GM19455 (cell line): ENCODE data around the gene COL23A1.
A peak's percentile ranks its signal among the peaks of the same experiment; 100 is the strongest.

ENCODE experiments used
- ATAC-seq: cut with Tn5 transposase; IDR thresholded peaks from one replicate; pipeline ENCODE4 v1.9.1; 2021; ENCODE audit not compliant: unreplicated experiment

The COL23A1 gene

GRCh38 chr5:178291161-178291561 is 299.0 kb downstream of the COL23A1 start:
- no peak for ATAC-seq

GRCh38 chr5:178290376-178290775 is 299.8 kb downstream of the COL23A1 start:
- ATAC-seq, result no peak

GRCh38 chr5:178289438-178289837 is 300.8 kb downstream of the COL23A1 start:
- no peak for ATAC-seq

DNA sequence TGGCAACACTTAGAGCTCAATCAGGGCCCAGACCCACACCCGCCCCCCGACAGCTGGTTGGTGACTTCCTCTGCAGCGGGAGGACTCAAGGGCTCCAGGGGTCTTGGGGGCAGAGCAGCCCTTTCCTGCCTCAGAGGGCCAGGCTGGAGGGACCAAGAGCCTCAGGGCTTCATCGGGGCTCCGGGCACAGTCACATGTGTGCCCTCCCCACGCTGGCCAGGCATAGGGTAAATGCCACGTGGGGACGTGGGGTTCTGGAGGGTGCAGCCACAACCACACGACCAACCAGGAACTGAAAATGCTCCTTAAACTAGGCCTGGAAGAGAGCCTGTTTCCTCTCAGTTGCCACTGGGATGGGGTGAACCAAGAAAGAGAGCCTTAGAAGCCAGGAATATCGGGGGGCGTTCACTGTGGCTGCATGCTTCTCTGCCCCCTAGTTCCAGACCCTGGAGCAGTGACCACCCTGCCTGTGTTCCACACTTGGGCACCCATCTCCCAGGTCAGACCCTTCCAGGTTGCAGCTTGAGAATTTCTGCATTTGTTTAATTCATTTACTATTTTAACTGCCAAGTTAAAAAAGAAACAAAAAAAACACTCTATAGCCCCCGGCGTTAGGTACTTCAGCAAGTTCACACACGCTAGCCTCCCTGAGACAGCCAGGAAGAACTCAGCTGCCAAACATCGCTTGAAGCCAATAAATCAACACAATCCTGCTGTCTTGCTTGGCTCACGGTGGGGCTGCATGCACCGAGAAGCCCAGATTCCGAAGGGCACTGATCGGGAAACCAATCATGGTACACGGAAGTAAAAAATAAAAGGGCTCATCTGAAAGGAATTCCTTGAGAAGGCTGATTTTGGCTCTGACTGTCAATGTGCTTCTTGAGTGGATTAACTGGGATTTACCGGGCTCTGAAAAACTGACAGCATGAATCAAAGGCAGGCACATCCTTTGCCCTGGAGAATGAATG is 301.5 kb downstream of the COL23A1 start:
- no peak for ATAC-seq

DNA sequence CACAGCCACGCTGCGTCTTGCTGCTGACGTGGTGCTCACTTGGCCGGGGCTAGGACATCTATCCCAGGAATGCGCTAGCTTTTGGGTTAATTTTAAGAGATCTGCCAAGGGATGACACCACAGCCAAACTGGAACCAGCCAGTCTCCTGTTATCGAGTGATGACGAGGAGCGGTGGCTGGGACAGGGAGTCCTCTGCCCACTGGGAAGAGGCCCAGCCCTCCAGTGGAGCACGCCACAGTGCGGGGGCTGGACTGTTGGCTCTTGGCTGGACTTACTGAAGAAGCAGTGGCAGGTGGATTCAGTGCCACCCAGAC is 302.4 kb downstream of the COL23A1 start:
- no peak for ATAC-seq

- ATAC-seq, result no peak
Measured at GRCh38 chr5:178287091-178287790, 303.0 kb downstream of the COL23A1 start.

GRCh38 chr5:178286226-178287090 is 303.7 kb downstream of the COL23A1 start:
- no peak for ATAC-seq

GRCh38 chr5:178285399-178286225 is 304.6 kb downstream of the COL23A1 start:
- ATAC-seq, result no peak

DNA sequence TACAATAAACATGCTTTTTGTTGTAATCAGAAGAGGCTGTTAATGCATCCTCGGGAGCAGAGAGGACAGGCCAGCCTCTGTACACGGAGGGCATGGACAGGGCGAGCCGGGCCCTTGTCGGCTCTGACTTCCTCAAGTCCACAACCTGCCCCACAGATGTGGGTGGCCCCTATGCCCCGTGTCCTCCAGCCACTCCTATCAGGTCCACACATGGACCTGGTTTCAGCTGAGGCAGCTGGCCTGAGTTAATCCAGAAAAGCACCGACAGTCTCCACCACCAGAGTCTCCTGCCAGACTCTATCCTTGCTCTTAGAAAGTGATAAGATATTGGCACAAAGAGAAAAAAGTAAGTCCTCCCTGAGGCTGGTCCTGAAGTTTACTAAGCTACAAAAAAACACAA is 305.2 kb downstream of the COL23A1 start:
- ATAC-seq, result no peak

GRCh38 chr5:178284093-178284675 is 306.0 kb downstream of the COL23A1 start:
- no peak for ATAC-seq

DNA sequence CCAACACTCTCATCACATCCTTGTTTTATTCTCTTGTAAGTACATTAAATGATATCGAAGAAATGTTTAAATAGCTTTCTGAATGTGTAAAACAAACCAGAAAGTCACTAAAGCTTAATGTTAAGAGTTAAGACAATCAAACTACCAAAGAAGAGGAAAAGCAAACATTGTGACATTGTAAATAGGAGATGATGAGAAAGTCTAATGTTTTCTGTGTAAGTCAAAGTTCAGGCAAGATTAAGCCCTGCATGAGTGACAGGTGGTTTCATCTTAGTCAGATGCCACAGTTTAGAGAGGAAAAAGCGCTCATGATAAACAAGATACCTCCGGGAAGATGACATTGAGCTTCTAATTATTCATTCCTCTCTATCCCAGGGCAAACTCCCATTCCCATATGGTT is 306.7 kb downstream of the COL23A1 start:
- ATAC-seq, result no peak

GRCh38 chr5:178282391-178282790 is 307.8 kb downstream of the COL23A1 start:
- ATAC-seq, result no peak

DNA sequence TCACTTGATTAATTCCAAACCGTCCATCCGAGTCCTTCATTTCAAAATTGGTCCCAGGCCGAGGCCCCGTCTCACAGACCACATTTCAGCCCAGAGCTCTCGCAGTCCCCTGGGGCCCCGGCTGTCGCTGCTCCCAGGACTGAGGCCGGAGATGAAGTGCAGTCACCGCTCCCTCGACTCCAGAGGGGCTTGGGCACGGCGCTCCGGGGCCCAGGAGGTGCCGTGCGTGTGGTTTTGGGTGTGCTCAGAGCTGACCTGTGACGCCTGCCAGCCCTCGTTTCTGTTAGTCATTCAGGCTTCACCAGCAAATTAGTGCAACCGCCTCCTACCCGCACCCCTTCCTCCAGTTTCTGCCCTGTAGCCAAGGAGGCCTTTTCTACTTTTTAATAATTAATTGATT is 308.9 kb downstream of the COL23A1 start:
- no peak for ATAC-seq

DNA sequence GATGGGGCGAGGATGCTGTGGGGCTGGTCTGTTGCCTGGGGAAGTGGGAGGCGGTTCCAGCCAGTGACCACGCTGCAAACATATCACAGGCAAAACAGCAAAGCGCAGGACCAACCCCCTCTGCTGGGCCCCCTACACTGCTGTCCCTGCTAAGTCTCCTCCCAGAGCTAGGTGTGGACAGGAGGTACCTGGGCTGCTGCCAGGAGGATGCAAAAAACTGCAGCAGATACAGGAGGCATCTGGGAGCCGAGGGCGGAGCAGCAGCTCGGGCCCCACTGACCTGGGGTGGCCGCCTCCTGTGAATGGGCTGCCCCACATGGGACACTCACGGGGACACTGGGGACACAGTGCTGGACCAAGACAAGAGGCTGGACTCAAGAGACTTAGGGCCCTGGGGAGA is 309.6 kb downstream of the COL23A1 start:
- ATAC-seq, result no peak

DNA sequence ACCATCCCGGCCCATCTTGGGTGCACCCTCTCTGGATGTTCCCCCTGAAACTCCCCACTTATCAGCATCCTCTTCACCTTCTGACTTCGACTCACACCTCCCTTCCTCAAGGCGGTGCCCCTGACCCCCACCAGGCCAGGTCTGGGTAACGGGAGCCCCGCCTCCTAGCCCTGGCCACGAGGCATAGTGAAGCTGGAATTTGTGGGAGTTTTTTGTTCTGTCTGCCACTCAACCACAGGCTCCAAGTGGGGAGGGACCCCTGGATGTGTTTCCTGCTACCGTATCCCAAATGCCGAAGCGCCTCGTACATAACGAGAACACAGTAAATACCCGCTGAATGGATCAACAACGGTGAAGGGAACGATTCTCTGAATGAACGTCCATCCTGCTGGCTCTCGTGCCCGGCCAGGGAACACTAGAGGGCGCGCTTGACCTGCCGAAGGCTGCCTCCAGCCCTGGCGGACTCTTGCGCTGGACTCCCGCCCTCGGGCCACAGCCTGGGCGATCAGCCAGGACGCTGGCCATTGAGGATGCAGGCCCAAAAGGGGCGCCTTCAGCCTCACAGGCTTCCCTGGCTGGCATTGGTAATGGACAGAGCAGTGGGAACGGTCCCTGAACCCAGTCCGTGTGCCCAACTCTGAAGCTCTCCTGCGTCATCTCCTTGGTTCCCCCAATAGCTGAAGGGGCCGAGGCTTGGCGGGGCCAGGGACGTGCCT is 310.3 kb downstream of the COL23A1 start:
- peak; percentile 75 for ATAC-seq

GRCh38 chr5:178279026-178279722 is 311.0 kb downstream of the COL23A1 start:
- ATAC-seq, result peak; percentile 21

GRCh38 chr5:178278358-178279023 is 311.7 kb downstream of the COL23A1 start:
- ATAC-seq, result no peak

GRCh38 chr5:178277866-178278265 is 312.3 kb downstream of the COL23A1 start:
- ATAC-seq, result no peak
